GM19239 (cell line): Measurements from ENCODE around the gene KRTAP16-1.
"Not testable (repeated sequence)": the region's sequence is repeated elsewhere in the genome, so short reads cannot be mapped to it uniquely, and the experiment has no call there.

Experiments used
- DNase-seq: peaks from one replicate; pipeline ENCODE4 v3.0.0; 2011; ENCODE audit warnings: low spot score; ENCODE audit not compliant: insufficient read length
- FAIRE-seq: peaks from 2 replicates; lab custom pipeline; 2011; peaks lifted over from hg19 to GRCh38; lab: Jason Lieb, UNC

KRTAP16-1 gene, protein sequence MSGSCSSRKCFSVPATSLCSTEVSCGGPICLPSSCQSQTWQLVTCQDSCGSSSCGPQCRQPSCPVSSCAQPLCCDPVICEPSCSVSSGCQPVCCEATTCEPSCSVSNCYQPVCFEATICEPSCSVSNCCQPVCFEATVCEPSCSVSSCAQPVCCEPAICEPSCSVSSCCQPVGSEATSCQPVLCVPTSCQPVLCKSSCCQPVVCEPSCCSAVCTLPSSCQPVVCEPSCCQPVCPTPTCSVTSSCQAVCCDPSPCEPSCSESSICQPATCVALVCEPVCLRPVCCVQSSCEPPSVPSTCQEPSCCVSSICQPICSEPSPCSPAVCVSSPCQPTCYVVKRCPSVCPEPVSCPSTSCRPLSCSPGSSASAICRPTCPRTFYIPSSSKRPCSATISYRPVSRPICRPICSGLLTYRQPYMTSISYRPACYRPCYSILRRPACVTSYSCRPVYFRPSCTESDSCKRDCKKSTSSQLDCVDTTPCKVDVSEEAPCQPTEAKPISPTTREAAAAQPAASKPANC

DNA sequence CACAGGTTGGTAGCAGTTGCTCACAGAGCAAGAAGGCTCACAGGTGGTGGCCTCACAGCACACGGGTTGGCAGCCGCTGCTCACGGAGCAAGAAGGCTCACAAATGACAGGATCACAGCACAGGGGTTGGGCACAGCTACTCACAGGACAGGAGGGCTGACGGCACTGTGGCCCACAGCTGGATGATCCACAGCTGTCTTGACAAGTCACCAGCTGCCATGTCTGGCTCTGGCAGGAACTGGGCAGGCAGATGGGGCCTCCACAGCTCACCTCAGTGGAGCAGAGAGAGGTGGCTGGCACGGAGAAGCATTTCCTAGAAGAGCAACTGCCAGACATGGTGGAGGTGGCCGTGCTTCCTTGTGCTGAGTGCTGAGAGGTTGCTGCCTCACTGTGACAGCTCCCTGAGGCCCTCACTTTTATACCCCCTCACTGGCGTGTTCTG lies at the start of gene KRTAP16-1:
TSS of gene KRTAP16-1 (minus strand) at position 392 of the 442 bp plus-strand sequence. CDS start at position 336, 56 bp downstream.
- DNase-seq: no peak

DNA sequence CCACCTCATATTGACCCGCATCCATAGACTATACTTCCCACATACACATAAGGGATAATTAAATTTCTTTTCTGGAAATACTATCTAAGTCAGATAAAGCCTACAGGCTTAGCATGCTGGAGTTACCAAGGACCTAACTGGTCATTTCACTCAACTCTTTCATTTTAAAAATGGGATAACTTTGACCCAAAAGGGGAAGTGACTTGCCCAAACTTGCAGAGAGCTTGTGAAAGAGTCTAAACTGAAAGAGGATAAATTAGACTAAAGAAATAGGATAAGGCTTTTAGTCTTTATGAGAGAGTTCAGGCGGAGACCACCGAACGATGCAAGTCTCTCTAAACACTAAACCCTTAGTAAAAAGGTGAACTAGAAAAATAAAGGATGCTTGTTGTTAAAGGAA lies 45.4 kb upstream of the KRTAP16-1 start:
- FAIRE-seq: no peak
- DNase-seq: no peak

More for the DNA sequence above, at the start of gene KRTAP16-1:
- no peak for FAIRE-seq

DNA sequence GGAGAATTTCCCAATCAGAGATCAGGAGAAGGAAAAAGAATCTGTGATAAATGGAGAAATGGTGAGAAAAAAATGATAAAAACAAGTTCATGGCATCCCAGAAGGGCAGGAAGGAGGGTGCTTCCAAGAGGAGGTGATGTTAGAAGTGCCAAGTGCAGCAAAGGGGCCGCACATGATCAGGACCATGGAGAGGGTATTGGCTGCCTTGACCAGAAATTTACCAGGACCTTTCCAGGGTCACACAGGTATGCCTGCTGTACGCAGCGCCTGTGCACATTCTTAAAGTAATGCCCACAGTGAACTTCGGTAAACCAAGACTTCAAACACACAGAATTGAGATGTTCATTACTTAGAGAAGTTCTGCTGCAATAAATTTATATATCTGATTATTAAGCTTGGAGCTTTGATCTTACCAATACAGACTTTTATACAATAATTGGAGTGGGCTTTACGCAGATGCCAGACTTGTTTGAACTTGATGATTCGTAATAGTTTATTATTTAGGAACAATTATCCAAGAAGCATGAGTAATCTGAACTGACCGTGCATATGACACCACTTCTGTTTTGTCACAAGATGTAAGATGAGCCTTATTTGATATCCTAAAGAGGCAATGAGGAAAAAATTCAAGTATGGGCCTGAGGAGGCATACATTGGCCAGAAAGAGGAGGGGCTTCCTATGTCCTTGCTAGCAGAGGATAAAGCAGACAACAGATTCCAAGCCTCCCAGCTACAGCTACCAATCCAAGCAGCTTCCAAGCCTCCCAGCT lies 43.7 kb upstream of the KRTAP16-1 start:
- FAIRE-seq (no peak), DNase-seq (no peak)

DNA sequence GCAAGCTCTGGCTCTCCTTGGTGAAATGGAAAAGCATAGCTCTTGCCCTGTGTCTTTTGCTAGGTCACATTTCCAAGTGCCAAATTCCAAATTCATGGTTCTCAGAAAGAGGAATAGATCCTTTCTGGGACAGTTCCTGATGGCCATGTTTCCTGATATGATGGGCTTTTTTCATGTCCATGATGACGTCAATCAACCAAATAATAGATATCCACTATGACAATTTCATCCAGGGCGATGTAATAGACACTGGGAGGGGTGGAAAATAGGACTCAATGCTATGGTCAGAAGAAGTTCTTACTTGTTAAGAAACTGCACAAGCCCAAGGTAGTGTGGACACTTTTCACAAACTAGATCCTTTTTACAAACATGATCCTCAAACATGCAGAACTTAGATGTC lies 42.1 kb upstream of the KRTAP16-1 start:
- no peak for DNase-seq
- no peak for FAIRE-seq

DNA sequence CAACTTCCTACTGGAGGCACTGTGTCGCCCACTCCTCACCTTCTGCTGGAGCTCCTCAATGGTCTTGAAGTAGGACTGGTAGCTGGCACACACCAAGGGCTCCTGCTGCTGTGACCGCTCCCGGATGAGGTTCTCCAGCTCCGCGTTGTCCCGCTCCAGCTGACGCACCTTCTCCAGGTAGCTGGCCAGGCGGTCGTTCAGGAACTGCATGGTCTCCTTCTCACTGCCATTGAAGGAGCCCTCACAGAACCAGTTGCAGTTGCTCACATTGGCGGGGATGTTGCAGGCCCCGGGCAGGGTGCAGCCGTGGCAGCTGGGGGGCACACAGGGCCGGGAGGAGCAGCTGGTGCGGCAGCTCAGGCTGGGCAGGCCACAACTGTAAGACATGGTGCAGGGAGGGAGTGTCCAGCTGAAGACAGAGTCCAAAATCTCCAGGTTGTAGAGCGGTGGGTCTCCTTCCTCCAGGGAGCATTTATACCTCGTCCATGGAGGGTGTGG lies 41.3 kb upstream of the KRTAP16-1 start, which contains the start of gene KRT33A:
TSS of gene KRT33A (minus strand) at position 448 of the 498 bp plus-strand sequence. CDS start at position 387, 61 bp downstream.
- not testable (repeated sequence) for DNase-seq, FAIRE-seq

DNA sequence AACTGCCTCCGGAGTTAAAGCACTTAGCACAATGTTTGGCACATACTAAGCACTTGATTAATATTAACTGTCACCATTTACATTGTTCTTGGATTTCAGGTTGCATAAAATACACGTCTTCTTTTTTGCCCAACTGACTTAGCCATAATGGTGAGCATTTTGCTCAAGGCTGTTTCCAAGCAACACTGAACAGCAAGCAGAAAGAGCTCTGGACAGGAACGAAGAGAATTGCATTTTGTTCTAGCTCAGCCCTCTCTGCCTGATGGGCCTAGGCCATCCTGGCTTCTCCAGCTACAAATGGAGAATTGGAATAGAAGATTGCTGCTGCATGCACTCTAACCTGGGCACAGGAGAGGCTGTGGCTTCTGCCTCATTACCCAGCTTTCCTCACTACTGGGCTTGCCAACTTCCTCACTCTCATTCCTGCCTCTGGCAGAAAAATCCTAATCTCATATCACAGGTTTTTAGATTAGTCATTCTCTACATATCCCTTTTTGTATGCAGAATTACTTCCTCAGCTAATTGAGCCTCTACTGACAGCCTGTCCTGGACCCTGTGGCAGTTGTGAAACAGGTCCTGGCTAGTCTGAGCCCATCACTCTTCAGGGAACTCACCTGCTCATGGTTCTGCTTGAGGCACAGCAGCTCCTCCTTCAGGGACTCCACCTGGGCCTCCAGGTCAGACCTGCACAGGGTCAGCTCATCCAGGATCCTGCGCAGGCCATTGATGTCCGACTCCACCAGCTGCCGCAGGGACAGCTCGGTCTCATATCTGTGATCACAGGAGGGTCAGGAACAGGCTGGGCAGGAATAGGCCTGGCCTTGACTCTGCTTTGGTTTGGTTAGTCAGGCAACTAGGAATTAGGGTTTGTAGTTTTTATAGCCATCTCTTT lies 39.0 kb upstream of the KRTAP16-1 start:
- FAIRE-seq (no peak), DNase-seq (no peak)

DNA sequence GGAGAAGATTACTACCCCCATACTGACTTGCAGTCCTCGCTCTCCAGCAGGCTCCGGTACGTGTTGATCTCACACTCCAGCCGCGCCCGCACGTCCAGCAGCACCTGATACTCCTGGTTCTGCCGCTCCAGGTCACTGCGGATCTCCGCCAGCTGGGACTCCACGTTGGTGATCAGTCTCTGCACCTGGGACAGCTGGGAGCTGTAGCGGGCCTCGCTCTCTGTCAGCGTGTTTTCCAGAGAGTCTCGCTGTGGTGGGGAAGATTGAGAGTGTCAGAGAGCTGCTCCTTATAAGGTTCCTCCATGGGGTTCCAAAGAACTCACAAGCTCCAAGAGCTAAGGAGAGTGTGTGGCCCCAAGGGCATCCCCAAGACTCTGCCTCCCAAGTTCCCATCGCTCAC lies 37.3 kb upstream of the KRTAP16-1 start:
- DNase-seq, FAIRE-seq: not testable (repeated sequence)

DNA sequence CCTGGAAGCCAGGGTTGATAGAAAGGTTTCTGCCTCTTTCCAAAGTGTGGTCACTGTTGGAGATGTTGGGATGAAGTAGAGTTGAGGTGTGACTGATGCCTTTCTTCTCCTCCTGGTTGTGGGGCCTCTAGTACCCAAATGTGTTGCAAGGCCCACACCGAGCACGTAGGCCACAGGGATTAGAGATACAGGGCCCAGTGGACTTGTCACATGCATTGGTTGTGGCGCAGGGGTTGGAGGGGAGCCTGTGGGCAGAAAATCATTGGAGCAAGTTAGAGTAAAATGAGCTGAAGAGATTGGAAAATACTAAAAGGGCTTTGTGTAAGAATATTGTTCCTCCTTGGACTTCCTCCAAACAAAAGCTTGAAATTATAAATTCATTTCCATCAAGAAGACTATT lies 36.9 kb upstream of the KRTAP16-1 start:
- DNase-seq (no peak), FAIRE-seq (no peak)

DNA sequence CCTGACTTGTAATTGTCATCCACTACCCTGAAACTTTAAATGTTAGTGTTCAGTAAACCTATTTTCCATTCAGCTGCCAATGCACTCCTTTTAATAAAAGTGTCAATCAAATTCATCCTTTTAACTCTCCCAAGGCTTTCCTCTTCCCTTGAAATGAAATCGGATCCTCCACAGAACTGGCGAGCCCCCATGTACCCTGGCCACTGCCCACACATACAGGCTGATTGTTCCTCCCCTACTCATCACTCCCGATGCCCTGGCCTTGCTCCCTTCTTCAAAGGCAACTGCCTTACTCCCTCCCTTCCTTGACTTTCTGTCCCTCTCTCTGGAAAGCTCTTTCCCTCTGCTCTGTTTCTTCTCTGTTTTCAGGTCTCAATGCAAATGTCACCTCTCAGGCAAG lies 33.9 kb upstream of the KRTAP16-1 start:
- no peak for FAIRE-seq

DNA sequence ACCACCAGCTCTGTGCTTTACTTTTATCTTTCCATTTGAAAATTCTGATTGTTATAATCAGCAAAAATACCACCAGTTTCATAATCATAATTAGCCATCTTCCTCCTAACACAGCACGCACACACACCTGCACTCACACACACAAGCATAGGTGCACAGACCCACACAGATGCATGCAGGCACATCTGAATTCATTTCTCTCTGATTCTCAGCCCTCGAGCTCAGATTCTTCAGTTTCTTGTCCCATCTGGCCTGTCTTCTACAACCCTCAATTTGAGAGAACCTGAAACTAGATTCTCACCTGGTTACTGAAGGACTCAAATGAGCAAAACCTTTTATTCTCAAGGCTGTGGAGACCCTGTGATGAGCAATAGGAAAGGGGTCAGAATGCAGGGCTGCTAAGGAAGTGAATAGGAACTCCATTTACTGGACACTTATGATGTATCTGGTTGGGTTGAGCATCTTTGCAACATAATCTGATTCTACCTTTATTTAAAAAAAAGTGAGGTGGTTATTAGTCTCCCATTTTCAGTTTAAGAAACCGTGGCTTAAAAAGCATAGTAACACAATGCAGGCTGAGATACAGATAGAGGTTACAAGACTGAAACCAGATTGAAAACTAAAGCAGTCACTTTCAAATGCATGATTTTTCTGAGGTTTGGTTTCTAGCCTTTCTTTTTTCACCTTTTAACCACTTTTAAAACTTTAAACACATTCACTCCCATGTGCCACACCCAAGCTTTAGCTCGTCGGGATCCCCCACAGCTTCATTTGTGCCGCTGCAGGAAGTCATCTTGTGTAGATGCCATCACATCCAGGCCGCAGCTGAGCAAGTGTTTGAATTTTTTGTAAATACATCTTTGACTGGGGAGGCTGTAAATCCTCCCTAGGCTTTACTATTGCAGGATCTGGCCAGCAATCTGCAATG lies 32.1 kb upstream of the KRTAP16-1 start:
- peak; percentile 96 for FAIRE-seq
- no peak for DNase-seq

More for the DNA sequence above, 33.9 kb upstream of the KRTAP16-1 start:
- DNase-seq: no peak

DNA sequence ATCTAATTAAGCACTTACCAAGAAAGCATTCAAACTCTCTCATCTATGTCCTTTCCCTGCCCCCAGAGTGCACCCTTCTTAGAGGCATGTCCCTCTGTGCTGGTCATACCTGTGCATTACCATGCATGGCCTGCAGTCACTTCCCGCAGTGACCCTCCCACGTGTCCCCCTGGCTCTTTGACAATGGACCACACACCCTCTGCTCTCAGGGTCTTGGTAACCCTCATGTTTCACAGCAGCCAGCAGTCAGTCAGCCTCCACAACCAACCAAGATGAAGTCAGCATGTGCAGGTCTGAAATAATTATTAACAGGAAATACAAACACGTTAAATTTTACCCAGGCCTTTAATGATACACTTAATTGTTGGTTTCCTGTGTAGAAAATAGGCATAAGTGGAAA lies 31.4 kb upstream of the KRTAP16-1 start:
- FAIRE-seq: no peak

DNA sequence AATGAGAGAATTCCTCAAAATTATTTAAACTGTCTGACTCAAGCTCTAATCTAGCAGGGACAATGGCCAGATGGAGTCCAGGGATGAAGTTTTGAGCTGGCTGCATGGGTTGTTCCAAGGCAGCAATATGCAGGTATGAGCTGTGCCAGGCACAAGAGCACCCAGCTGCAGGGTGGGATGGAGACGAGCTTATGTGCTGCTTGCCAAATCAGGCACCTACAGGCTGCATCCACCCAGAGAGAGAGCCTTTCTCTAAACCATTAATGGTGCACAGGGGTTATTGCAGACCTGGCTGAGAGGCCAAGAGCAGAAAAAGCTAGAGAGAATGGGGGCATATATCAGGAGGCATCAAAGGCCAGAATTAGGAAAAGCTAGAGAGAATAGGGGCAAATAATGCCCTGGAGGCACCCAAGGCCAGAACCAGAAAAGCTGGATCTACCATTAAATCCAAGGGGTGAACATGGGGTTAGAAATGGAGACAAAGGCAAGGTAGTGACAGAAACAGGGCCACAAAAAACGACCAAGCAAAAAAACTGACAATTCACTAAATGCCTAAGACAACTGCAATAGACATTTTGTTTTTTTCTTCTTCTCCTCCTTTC lies 30.6 kb upstream of the KRTAP16-1 start:
- no peak for DNase-seq
- FAIRE-seq: peak; percentile 11

More for the DNA sequence above, 31.4 kb upstream of the KRTAP16-1 start:
- DNase-seq: no peak

DNA sequence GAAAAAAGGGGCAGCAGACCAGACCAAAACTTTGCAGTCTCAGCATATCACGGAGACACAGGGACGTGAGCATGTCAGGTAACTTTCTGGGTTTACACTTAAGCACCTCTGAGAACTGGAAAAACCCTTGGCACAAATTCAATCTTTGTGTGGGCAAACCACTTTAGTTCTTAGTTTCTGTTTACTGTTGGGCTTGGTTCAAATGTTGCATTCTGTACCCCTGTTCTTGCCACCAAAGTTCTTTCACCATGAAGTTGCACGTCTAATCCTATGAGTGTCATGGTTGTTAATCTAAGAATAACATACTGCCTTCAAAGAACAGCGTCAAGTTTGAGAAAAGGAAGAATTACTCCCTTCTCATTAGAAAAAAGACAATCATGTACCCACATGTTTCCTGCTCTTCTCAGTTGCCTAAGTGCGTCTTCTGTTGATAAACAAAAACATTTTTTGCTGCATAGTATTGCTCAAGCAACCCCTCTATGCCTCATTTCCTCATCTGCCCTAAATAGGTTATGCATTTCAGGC lies 29.9 kb upstream of the KRTAP16-1 start:
- FAIRE-seq (no peak), DNase-seq (no peak)

DNA sequence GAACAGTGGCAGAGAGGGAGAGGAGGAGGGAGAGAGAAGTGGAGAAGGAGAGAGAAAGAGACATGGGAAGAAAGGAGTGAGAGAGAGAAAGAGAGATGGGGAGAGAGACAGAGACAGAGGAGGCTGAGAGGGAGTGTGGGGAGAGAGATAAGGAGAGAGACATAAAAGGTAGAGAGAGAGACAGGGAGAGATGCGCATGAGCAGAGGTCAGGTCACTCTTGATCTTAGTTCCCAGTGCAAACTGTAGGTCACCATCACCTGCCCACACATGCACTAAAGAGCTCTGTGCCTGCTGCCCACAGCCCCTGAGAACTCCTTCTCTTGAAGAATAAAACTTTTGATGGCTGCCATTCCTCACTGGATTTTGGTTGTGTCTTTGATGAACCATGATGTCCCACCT lies 26.6 kb upstream of the KRTAP16-1 start:
- DNase-seq: no peak
- no peak for FAIRE-seq

DNA sequence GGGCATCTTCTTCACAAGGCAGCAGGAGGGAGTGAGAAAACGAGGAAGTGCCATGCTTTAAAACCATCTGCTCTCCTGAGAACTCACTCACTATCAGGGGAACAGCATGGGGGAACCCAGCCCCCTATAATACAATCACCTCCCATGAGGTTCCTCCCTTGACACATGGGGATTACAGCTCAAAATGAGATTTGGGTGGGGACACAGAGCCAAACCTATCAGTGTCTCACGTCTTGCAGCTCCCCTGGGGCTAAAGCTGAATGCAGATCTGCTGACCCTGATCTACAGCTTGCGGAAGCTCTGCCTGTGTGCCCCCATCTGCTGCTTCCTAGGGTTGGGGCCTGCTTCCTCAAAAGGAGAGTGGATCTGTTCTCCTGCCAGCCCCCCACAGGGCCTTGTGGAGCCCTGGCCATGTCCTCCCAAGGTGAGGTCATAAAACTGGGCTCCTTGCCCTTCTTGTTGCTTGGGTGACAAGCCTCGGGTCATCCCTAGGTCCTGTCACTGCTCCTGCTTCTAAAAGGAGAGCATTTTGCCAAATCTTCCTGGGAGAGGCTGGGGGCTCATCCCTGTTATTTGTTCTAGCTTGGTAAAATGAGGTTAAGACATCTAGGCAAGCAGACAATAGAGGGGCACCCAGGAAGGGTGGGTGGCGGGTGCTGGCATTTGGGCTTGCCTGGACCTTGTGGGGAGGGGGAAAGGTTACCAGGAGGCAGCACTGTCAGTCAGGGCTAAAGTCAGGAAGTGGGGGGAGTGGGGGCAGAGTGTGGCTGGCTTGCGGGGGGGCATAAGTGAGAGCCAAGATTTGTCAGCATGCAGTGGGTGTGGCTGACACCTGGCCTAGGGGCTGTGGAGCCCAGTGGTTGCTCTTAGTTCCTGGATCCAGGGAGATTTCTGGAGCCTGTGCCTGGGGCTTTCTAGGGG lies 25.5 kb upstream of the KRTAP16-1 start:
- FAIRE-seq (peak; percentile 40), DNase-seq (no peak)

DNA sequence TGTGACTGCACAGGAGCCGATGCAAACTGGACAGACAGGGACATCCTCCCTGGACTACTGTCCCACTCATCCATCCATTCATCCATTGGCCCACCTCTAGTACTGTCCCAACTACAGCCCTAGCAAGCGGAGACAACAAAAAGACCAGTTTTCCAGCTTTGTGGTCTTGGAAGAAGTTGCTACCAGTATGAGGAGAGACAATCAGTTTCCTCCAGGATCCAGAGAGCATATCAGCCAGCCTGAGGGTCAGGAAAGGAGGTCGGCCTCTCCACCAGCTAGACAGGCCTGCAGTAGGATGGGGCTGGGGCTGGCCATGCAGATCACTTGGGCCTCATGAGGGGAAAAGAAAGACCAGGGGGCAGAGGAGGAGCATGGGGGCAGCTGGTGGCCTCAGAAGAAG lies 24.7 kb upstream of the KRTAP16-1 start:
- DNase-seq (no peak), FAIRE-seq (no peak)

DNA sequence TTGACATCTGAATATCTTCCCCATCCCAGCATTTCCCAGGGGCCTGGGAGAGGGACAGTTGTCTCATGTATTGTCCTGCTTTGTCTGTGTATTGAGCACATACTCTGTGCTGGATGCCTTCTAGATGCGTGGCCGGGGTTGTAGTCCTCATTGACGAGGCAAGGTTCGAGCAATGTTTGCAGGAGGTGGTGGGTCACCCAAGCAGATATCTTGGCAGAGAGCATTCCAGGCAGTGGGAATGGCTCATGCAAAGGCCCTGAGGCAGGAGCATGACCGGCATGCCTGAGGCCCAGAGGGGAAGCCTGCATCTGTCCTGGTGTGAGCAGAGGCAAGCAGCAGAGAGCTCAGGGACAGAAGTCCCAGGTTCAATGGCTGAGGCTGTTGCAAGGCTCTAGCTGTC lies 24.0 kb upstream of the KRTAP16-1 start:
- DNase-seq: no peak

More for the DNA sequence above, 24.0 kb upstream of the KRTAP16-1 start:
- no peak for FAIRE-seq
